NCI-H1694 treated with DMSO at 0.1 percent for 48 hours (cell line): ENCODE measurements around the gene C3orf70.
"Not testable (repeated sequence)": the region's sequence is repeated elsewhere in the genome, so short reads cannot be mapped to it uniquely, and the experiment has no call there.

Source experiments
- DNase-seq: peaks from one replicate; lab custom pipeline; 2025; lab: John Stamatoyannopoulos, UW

The C3orf70 gene

GRCh38 chr3:185151101-185151963 is 1.5 kb downstream of the C3orf70 start:
- DNase-seq: no peak

GRCh38 chr3:185150561-185150960 is 2.3 kb downstream of the C3orf70 start:
- no peak for DNase-seq

GRCh38 chr3:185149591-185149990 is 3.3 kb downstream of the C3orf70 start:
- DNase-seq: no peak

- no peak for DNase-seq
Measured at GRCh38 chr3:185145511-185145910, 7.3 kb downstream of the C3orf70 start.

- DNase-seq: no peak
Measured at GRCh38 chr3:185144784-185145183, 8.1 kb downstream of the C3orf70 start.

GRCh38 chr3:185137821-185138220 is 15.0 kb downstream of the C3orf70 start:
- DNase-seq: no peak

GRCh38 chr3:185134509-185134908 is 18.4 kb downstream of the C3orf70 start:
- DNase-seq: no peak

- no peak for DNase-seq
Measured at GRCh38 chr3:185131602-185132256, 21.1 kb downstream of the C3orf70 start.

GRCh38 chr3:185129083-185129482 is 23.8 kb downstream of the C3orf70 start:
- DNase-seq: no peak

- DNase-seq: no peak
Measured at GRCh38 chr3:185126201-185126600, 26.7 kb downstream of the C3orf70 start.

- no peak for DNase-seq
Measured at GRCh38 chr3:185120126-185120525, 32.7 kb downstream of the C3orf70 start.

GRCh38 chr3:185115371-185115770 is 37.5 kb downstream of the C3orf70 start:
- no peak for DNase-seq

- DNase-seq: no peak
Measured at GRCh38 chr3:185114756-185115155, 38.1 kb downstream of the C3orf70 start.

- no peak for DNase-seq
Measured at GRCh38 chr3:185112186-185112585, 40.7 kb downstream of the C3orf70 start.

- not testable (repeated sequence) for DNase-seq
Measured at GRCh38 chr3:185109012-185109411, 43.8 kb downstream of the C3orf70 start.

- DNase-seq: not testable (repeated sequence)
Measured at GRCh38 chr3:185106256-185106890, 46.5 kb downstream of the C3orf70 start.

GRCh38 chr3:185103359-185104127 is 49.3 kb downstream of the C3orf70 start:
- no peak for DNase-seq

- DNase-seq: no peak
Measured at GRCh38 chr3:185094697-185095096, 58.2 kb downstream of the C3orf70 start.

- no peak for DNase-seq
Measured at GRCh38 chr3:185093116-185093515, 59.7 kb downstream of the C3orf70 start.

GRCh38 chr3:185090811-185091210 is 62.0 kb downstream of the C3orf70 start:
- DNase-seq: no peak

- no peak for DNase-seq
Measured at GRCh38 chr3:185089751-185090150, 63.1 kb downstream of the C3orf70 start.

GRCh38 chr3:185089343-185089742 is 63.5 kb downstream of the C3orf70 start:
- DNase-seq: no peak
